HepG2 (cell line): ENCODE results near the gene VAC14. TPM values are rescaled to one million over a fixed set of nuclear protein-coding genes. Genes with fewer than 3 reads are reported as not detected.

Experiments
- ATF7-NPFF ChIP-seq: sonication (generic); formaldehyde crosslinking; IDR thresholded peaks from 2 replicates; pipeline ENCODE4 v1.8.1; 2023; ENCODE audit warnings: mild to moderate bottlenecking, low read depth, missing genetic modification reagents, moderate library complexity
- DNMT3B ChIP-seq: conservative IDR thresholded peaks from 2 replicates; pipeline ENCODE4 v1.6.1; 2016; ENCODE audit warnings: missing biosample characterization, control low read depth
- DPF2 ChIP-seq: sonication (generic); formaldehyde crosslinking; IDR thresholded peaks from 2 replicates; pipeline ENCODE4 v1.4.0; 2020; ENCODE audit warnings: mild to moderate bottlenecking, low read depth, missing genetic modification reagents, borderline replicate concordance
- MAZ ChIP-seq, 2 experiments: sonication (generic) in 1 of 2; formaldehyde crosslinking in 1 of 2; IDR thresholded peaks; 2 replicates each; pipeline versions ENCODE4 v1.5.0 to v1.6.1; 2012 to 2020; ENCODE audit warnings: low read depth in 2 of 2, mild to moderate bottlenecking in 2 of 2, borderline replicate concordance in 1 of 2, improper control_type of control experiment in 1 of 2, low read length in 1 of 2, missing genetic modification reagents in 1 of 2, moderate library complexity in 1 of 2
- SAFB2 ChIP-seq: sonication (generic); formaldehyde crosslinking; IDR thresholded peaks from 2 replicates; pipeline ENCODE4 v1.5.1; 2020; ENCODE audit warnings: missing genetic modification reagents, low read depth, mild to moderate bottlenecking, borderline replicate concordance
- SNRNP70 ChIP-seq: fragments of 200-400 bp; formaldehyde crosslinking; IDR thresholded peaks from 2 replicates; pipeline ENCODE4 v1.6.1; 2017; ENCODE audit warnings: mild to moderate bottlenecking, low read depth, low read length, moderate library complexity
- ZFAT ChIP-seq: sonication (generic); formaldehyde crosslinking; conservative IDR thresholded peaks from 2 replicates; pipeline ENCODE4 v1.8.1; 2023; ENCODE audit warnings: missing genetic modification reagents, inconsistent platforms
- ZNF101 ChIP-seq: sonication (generic); formaldehyde crosslinking; IDR thresholded peaks from 2 replicates; pipeline ENCODE4 v1.4.0; 2020; ENCODE audit warnings: mild to moderate bottlenecking, low read depth, missing genetic modification reagents, borderline replicate concordance
- ZNF343 ChIP-seq: sonication (generic); formaldehyde crosslinking; IDR thresholded peaks from 2 replicates; pipeline ENCODE4 v1.4.0; 2020; ENCODE audit warnings: mild to moderate bottlenecking, missing genetic modification reagents
- ZNF577 ChIP-seq: sonication (generic); formaldehyde crosslinking; IDR thresholded peaks from 2 replicates; pipeline ENCODE4 v1.4.0; 2020; ENCODE audit warnings: mild to moderate bottlenecking, low read depth, missing genetic modification reagents, borderline replicate concordance
- ZNF75D ChIP-seq: sonication (generic); formaldehyde crosslinking; IDR thresholded peaks from 2 replicates; pipeline ENCODE4 v1.8.1; 2023; ENCODE audit warnings: missing genetic modification reagents, mild to moderate bottlenecking, borderline replicate concordance
- ZNF766 ChIP-seq: sonication (generic); formaldehyde crosslinking; IDR thresholded peaks from 2 replicates; pipeline ENCODE4 v1.5.0; 2020; ENCODE audit warnings: missing genetic modification reagents, borderline replicate concordance
- polyA plus RNA-seq, 8 experiments: library from polyadenylated mRNA; depleted of rRNA in 3 of 8; stranded (reverse) in 7 of 8; unstranded in 1 of 8; fragments of >200 nt; fragmentation: Illumina TruSeq in 4 of 8; extraction: Trizol in 4 of 8; gene quantifications; 2 replicates each; pipeline versions ENCODE4 v1.2.1 to v1.2.3, GENCODE V29; 2011 to 2016; ENCODE audit warnings: low read depth in 4 of 8, missing spikeins in 1 of 8, mixed read lengths in 1 of 8; ENCODE audit not compliant: insufficient read depth in 1 of 8
- total RNA-seq, 5 experiments: library from RNA; depleted of rRNA; stranded (reverse); fragments of >200 nt; fragmentation: Illumina TruSeq; extraction: Trizol; gene quantifications; 2 replicates each; pipeline ENCODE4 v1.2.3, GENCODE V29; 2016; ENCODE audit warnings: low read depth in 1 of 5
- TF ChIP-seq, protein P1 (sequence below), 2 experiments: sonication (generic) in 1 of 2; formaldehyde crosslinking in 1 of 2; IDR thresholded peaks; 2 replicates each; pipeline versions ENCODE4 v1.4.0 to v1.6.1; 2016 to 2020; ENCODE audit warnings: borderline replicate concordance in 1 of 2, low read depth in 1 of 2, mild to moderate bottlenecking in 1 of 2, missing genetic modification reagents in 1 of 2
- TF ChIP-seq, protein P2 (sequence below): sonication (generic); formaldehyde crosslinking; IDR thresholded peaks from 2 replicates; pipeline ENCODE4 v1.4.0; 2020; ENCODE audit warnings: missing genetic modification reagents, borderline replicate concordance
- TF ChIP-seq, protein P3 (sequence below): sonication (generic); formaldehyde crosslinking; IDR thresholded peaks from 2 replicates; pipeline ENCODE4; 2020; ENCODE audit warnings: missing genetic modification reagents, mild to moderate bottlenecking, borderline replicate concordance

VAC14 gene
- total and polyA plus RNA-seq, 2 of the 13 experiments (the other 11 are each of a cell fraction or from before 2014, with no cell fraction given) = 23.5 to 24.6 TPM

DNA sequence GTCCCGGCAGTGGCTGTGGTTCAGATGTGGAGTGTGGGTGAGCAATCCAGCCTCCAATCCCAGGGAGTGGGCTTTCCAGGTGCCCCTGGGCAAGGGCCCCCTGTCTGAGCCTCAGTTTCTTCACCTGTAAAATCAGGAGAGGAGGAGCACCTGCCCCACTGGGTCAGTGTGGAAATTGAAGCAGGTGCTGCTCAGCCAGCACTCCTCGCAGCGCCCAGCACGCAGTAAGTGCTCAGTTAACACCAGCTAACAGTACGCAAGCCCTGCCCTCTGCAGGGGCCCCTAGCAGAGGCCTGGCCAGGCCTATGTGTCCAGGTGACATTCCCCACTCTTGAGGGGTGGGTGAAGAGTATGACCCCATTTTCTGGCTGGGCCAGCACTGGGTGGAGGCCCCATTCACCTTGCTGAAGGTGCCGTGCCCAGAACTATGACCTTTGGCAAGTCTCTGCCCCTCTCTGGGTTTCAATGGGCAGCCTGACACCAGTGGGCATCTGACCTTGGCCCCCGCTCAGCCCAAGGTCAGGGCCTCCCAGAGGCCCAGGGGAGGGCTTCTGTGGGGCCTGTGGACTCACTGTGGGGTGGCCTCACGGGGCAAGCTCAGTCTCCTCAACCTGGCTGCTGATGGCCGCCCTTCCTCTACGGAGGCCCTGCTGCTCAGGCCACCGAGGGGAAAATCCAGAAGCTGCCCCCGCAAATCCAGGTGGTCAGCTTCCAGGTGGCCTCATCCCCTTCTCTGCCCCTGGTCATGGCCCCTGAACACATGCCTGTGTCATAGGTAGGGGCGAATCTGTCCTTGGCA is 117.6 kb downstream of the VAC14 start (continued):
- peak; percentile 43; the same call in 1 of the 2 replicates for TF ChIP-seq ZNF766 (CRISPR knock-in tag)
- TF ChIP-seq MAZ (IDR thresholded peaks at IDR 0.05; ENCODE audit: borderline replicate concordance, low read depth, low read length) = no peak
- TF ChIP-seq MAZ (CRISPR knock-in tag; IDR thresholded peaks at IDR 0.05; ENCODE audit: low read depth) = peak; percentile 74
- no peak for TF ChIP-seq SAFB2 (CRISPR knock-in tag)
- TF ChIP-seq ZNF101 (CRISPR knock-in tag) = no peak
- TF ChIP-seq, protein P1, sequence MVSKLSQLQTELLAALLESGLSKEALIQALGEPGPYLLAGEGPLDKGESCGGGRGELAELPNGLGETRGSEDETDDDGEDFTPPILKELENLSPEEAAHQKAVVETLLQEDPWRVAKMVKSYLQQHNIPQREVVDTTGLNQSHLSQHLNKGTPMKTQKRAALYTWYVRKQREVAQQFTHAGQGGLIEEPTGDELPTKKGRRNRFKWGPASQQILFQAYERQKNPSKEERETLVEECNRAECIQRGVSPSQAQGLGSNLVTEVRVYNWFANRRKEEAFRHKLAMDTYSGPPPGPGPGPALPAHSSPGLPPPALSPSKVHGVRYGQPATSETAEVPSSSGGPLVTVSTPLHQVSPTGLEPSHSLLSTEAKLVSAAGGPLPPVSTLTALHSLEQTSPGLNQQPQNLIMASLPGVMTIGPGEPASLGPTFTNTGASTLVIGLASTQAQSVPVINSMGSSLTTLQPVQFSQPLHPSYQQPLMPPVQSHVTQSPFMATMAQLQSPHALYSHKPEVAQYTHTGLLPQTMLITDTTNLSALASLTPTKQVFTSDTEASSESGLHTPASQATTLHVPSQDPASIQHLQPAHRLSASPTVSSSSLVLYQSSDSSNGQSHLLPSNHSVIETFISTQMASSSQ (IDR thresholded peaks at IDR 0.05; ENCODE audit: low read depth) = no peak
- TF ChIP-seq, protein P1 (CRISPR knock-in tag; IDR thresholded peaks at IDR 0.05; ENCODE audit: borderline replicate concordance) = peak; percentile 13; the same call in 1 of the 2 replicates
- 0 out of 2 replicates have a peak, but pooled peaks have one; percentile 57 for TF ChIP-seq ZFAT (CRISPR knock-in tag)
- TF ChIP-seq, protein P2, sequence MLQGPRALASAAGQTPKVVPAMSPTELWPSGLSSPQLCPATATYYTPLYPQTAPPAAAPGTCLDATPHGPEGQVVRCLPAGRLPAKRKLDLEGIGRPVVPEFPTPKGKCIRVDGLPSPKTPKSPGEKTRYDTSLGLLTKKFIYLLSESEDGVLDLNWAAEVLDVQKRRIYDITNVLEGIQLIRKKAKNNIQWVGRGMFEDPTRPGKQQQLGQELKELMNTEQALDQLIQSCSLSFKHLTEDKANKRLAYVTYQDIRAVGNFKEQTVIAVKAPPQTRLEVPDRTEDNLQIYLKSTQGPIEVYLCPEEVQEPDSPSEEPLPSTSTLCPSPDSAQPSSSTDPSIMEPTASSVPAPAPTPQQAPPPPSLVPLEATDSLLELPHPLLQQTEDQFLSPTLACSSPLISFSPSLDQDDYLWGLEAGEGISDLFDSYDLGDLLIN (CRISPR knock-in tag) = no peak; the same call in 1 of the 2 replicates
- no peak for TF ChIP-seq ATF7-NPFF (CRISPR knock-in tag)
- no peak for TF ChIP-seq ZNF343 (CRISPR knock-in tag)
- no peak for TF ChIP-seq DPF2 (CRISPR knock-in tag)
- no peak for TF ChIP-seq SNRNP70
- TF ChIP-seq ZNF75D (CRISPR knock-in tag) = no peak
- TF ChIP-seq DNMT3B = no peak
- TF ChIP-seq, protein P3, sequence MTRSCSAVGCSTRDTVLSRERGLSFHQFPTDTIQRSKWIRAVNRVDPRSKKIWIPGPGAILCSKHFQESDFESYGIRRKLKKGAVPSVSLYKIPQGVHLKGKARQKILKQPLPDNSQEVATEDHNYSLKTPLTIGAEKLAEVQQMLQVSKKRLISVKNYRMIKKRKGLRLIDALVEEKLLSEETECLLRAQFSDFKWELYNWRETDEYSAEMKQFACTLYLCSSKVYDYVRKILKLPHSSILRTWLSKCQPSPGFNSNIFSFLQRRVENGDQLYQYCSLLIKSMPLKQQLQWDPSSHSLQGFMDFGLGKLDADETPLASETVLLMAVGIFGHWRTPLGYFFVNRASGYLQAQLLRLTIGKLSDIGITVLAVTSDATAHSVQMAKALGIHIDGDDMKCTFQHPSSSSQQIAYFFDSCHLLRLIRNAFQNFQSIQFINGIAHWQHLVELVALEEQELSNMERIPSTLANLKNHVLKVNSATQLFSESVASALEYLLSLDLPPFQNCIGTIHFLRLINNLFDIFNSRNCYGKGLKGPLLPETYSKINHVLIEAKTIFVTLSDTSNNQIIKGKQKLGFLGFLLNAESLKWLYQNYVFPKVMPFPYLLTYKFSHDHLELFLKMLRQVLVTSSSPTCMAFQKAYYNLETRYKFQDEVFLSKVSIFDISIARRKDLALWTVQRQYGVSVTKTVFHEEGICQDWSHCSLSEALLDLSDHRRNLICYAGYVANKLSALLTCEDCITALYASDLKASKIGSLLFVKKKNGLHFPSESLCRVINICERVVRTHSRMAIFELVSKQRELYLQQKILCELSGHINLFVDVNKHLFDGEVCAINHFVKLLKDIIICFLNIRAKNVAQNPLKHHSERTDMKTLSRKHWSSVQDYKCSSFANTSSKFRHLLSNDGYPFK = no peak; the same call in 1 of the 2 replicates
- TF ChIP-seq ZNF577 (CRISPR knock-in tag) = 0 out of 2 replicates have a peak, but pooled peaks have one; percentile 50
